ENCODE measurements around the gene AGAP3.
"Not testable (repeated sequence)": the region's sequence is repeated elsewhere in the genome, so short reads cannot be mapped to it uniquely, and the experiment has no call there.

Gene AGAP3

DNA sequence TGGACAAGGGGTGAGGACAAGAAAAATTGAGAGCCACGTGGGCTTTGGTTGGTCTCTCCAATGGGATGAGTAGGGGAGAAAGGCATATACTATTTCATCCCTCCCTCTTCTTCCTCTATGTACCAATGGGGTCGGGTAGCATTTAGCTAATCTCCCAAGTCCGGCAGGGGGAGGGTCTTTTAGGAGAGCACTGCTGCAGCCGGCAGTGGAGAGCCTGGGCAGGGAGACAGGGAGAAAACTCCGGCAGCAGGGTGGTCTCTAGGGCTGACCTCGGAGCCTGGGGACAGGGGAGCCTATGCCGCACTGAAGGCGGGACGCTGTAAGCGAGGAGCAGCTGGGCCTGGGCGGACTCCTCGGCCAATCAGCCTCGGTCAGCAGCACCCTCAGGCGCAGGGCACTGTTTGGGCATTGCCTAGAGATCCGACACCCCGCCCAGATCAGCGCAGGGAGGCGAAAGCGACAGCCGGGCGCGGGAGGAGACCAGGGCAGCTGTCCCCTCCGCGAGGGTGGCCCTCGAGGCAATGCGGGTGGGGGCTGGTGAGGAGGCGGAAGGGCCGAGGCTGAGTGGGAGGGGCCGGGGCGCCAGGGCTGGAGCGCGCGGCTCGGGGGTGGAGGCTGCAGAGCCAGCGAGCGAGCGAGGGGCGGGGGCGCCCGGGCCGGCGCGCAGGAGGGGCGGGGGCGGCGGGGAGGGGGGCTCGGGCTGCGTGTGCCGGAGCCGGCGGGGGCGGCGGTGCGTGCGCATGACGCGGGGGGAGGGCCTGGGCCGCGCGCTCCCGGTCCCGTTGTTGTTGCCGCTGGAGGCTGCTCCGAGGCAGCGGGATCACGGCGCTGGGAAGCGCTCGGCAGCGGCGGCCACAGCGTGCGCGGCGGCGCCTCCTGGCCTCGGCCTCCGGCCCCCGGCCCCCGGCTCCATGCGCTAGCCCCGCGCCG lies at the start of gene AGAP3:
Gene AGAP3 (plus strand): TSS at position 785 of the 930 bp plus-strand sequence. CDS start 267 bp downstream, outside the sequence.
- DNase-seq (ENCODE audit: low read depth in 2 of 2) = no peak

GRCh38 chr7:151038951-151039849 lies 47.1 kb upstream of the AGAP3 start:
- DNase-seq (ENCODE audit: low read depth in 2 of 2) = peak; percentile 81 to 82

DNA sequence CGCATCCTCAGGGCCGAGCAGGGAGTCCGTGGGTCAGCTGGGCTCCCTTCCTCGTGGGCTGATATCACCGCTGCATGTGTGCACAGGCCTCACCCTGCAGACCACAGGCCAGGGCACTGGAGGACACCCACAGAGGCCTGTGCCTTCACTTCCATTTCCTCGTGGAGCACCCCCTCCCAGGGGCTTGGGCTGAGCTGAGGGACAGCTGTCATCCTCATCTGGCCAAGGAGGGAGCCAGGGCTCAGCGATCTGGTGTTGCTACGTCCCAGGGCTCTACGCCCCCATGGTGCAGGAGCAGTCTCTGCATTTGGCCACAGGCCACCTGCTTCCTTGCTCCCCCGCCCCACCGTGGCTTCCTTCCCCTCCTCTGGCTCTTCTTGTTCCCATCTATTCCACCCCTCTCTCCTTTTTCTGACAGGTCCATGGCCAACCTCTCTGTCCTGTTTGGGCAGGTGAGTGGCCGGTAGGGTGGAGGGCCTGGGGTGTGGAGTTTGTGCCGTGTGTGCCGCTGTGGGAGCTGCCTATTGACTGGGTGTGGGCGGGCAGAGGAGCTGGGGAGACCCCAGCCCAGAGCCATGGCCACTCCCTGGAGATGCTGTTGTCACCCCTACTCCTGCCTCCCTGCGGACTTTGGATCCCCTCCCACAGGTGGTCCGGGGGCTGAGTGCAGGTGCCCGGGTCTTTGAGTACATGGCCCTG lies 46.3 kb upstream of the AGAP3 start:
- DNase-seq (ENCODE audit: low read depth in 2 of 2) = no peak

GRCh38 chr7:151040616-151041375 lies 45.5 kb upstream of the AGAP3 start:
- DNase-seq (ENCODE audit: low read depth in 2 of 2) = no peak

- not testable (repeated sequence) for DNase-seq (ENCODE audit: low read depth in 2 of 2)
These were observed 42.8 kb upstream of the AGAP3 start for GRCh38 chr7:151043449-151043848.

GRCh38 chr7:151043959-151044358 lies 42.3 kb upstream of the AGAP3 start:
- DNase-seq (ENCODE audit: low read depth in 2 of 2) = no peak

DNA sequence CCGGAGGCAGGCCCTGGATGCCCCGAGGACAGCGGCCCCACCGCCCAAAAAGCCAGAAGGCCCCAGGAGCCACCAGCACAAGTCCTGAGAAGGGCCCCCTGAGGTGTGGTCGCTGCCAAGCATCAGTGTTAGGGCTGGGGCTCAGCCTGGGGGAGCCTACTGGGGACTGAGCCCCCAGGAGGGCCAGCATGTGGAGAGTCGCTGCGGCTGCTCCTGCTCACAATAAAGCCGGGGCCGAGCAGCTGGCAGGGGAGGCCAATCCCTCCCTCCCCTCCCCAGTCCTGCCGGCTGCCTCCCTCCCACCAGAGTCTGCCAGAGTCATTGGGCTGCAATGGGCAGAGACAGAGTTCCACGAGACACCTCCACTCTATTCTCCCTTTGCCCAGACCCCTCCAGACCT lies 41.0 kb upstream of the AGAP3 start:
- no peak for DNase-seq (ENCODE audit: low read depth in 2 of 2)

DNA sequence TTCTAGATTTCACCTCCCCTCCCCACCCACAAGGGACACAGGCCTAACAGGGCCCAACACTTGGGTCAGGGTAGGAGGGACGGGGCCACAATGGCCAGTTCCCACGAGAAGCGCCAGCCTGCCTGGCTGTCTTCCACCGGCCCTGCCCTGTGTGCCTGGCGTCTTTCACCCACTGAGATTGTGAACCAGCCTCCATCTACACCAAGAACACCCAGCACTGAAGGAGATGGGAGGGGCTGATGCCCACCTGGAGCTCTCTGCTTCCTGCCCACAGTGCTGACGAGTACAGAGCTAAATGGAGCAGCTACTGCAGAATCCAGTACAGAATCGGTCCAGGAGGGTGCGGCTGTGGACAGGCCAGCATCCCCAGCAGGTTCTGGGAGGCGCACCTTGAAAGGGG lies 40.3 kb upstream of the AGAP3 start:
- no peak for DNase-seq (ENCODE audit: low read depth in 2 of 2)

GRCh38 chr7:151046603-151047573 lies 39.4 kb upstream of the AGAP3 start:
- DNase-seq (ENCODE audit: low read depth in 2 of 2) = no peak

- no peak for DNase-seq (ENCODE audit: low read depth in 2 of 2)
These were observed 38.1 kb upstream of the AGAP3 start, which contains the start of gene ASIC3 for GRCh38 chr7:151047976-151048815. Gene ASIC3, plus strand, starts transcription at chr7:151048531. Its CDS starts 355 bp downstream, at chr7:151048886.

GRCh38 chr7:151048911-151049463 lies 37.3 kb upstream of the AGAP3 start:
- DNase-seq (ENCODE audit: low read depth in 2 of 2) = no peak

- DNase-seq (ENCODE audit: low read depth in 2 of 2) = peak in 1 of 2 donors; percentile 25
These were observed 35.2 kb upstream of the AGAP3 start for GRCh38 chr7:151051108-151051507.

DNA sequence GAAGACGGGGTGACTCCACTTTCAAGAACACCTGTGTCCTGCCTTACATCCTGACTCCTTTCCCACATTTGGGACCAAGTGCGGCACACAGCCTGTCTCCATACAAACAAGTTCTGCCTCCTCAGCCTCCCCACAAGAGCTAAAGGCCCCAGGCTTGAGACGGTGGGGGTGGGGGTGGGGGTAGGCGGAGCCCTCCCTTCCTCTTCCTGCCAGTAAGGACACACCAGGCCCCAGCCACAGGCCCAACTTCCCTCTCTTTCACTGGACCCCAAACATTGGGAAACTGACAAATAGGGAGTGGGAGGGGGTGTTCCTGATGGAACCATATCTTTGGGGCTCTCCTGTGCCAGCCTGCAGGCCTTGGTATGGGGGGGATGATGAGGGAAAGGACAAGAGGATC lies 33.2 kb upstream of the AGAP3 start:
- no peak for DNase-seq (ENCODE audit: low read depth in 2 of 2)

DNA sequence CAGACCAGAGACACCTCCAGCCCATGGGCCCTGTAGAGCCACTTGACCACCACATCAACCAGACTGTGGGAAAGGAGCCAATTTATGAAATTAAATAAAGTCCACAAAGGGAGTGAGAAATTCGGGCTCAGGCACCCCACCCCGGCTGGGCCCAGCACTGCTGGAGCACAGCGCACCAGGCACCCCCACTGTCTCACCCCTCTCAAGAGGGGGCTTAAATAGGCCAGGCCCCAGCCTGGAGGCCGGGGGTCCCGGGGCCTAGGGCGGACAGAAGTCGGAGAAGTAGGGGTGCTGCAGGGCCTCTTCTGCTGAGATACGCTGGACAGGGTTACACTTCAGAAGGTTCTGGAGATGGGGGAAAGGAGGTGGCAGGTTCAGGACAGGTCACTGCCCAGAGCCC lies 32.5 kb upstream of the AGAP3 start:
- DNase-seq (ENCODE audit: low read depth in 2 of 2) = no peak

GRCh38 chr7:151056283-151056665 lies 30.0 kb upstream of the AGAP3 start:
- no peak for DNase-seq (ENCODE audit: low read depth in 2 of 2)

GRCh38 chr7:151056666-151057505 lies 29.4 kb upstream of the AGAP3 start:
- no peak for DNase-seq (ENCODE audit: low read depth in 2 of 2)

DNA sequence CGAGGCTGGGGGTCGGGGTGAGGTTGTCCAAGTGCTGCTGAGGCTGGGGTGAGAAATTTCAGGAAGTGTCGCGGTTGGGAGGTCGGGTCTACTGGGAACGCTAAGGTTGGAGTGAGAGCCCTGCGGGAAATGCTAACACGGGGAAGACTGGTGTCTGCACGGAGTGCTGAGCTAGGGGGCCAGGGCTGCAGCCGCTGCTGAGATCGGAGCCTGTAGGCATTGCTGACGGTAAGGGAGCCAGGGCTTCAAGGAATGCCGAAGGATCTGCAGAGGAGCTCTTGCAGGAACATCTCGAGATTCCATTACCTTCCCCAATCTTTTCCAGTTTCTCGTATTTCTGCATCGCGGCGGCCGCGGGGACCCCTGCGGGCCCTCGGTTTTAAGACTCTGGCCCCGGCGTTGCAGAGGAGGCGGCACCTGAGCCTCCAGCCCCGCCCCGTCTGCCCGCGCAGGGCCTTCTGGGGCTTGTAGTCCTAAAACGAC lies 28.7 kb upstream of the AGAP3 start, which contains the start of gene CDK5:
Gene CDK5 (minus strand): TSS at position 392 of the 483 bp plus-strand sequence. CDS start 49 bp downstream, at position 343.
- DNase-seq (ENCODE audit: low read depth in 2 of 2) = no peak
